ENCODE data around the gene PUSL1.

The PUSL1 gene, protein sequence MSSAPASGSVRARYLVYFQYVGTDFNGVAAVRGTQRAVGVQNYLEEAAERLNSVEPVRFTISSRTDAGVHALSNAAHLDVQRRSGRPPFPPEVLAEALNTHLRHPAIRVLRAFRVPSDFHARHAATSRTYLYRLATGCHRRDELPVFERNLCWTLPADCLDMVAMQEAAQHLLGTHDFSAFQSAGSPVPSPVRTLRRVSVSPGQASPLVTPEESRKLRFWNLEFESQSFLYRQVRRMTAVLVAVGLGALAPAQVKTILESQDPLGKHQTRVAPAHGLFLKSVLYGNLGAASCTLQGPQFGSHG

GRCh38 chr1:1307923-1308755, at the start of gene PUSL1, which contains the start of gene ACAP3:
Gene PUSL1, plus strand, starts transcription at chr1:1308597. Its CDS starts 47 bp downstream, at chr1:1308644.
Gene ACAP3, minus strand, starts transcription at chr1:1307930. Its CDS starts 115 bp downstream, at chr1:1307815.
- peak; percentile 92 for DNase-seq

GRCh38 chr1:1259119-1259488, 49.3 kb upstream of the PUSL1 start:
- DNase-seq: no peak

GRCh38 chr1:1259540-1259939, 48.9 kb upstream of the PUSL1 start:
- no peak for DNase-seq

DNA sequence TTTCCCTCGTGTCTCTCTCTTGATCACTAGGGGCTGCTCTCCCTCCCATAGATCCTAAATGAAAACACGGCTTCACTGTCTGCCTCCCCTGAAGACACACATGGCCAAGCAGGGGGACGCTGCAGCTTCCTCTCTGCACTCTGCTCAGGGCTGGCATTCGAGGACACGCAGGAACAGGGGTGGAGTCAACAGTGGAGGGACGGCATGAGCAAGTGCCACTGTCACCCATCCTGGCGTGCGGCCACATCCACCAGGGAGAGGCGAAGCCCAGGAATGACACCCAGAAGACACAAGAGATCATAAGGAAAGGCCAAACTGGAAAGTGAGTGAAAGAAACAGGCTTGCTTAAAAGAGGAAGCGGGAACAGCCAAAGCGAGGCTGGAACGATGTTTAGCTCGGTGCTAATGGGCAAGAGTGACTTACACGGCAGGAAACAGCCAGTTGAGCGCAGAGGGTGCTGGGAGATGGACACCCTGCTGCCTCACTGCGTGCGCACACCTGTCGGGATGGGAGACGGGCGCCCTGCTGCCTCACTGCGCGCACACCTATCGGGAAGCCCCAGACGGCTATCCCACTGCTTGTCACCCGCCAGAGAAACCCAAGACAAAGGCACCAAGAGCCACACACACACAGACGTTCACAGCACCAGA, 48.3 kb upstream of the PUSL1 start:
- DNase-seq: no peak

DNA sequence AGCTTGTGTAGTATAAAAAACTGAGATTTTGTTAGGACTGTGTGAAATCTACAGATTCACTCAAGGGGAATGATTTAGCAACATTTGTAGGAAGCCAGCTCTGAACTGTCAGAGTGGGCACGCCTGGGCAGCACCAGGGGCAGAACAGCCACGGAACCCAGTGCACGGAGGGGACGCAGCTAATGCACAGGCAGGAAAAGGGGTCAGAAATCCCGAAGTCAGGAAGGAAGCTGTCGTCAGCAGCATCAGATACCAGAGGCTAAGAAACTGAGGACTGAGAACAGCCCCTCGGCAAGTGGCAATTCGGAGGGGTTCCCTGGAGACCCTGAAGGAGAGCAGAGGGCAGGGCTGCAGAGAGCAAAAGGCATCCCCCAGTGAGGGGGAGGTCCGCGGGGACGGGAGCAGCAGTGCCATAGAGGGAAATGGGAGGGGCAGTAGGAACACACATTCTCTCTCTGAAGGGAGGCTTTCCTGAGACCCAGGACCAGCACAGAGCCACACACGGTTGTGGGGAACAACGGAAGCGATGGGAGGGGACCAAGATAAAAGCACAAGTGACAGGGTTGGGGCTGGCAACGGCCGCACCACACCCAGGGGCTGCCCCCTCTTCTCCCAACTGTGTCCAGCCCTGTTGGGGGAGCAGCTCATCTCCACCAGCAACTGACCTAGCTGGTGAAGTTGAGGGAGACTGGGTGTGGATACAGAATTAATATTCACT, 47.4 kb upstream of the PUSL1 start:
- DNase-seq: no peak

- no peak for DNase-seq
These were observed 46.3 kb upstream of the PUSL1 start for GRCh38 chr1:1262071-1262470.

GRCh38 chr1:1262758-1263157, 45.6 kb upstream of the PUSL1 start:
- no peak for DNase-seq

DNA sequence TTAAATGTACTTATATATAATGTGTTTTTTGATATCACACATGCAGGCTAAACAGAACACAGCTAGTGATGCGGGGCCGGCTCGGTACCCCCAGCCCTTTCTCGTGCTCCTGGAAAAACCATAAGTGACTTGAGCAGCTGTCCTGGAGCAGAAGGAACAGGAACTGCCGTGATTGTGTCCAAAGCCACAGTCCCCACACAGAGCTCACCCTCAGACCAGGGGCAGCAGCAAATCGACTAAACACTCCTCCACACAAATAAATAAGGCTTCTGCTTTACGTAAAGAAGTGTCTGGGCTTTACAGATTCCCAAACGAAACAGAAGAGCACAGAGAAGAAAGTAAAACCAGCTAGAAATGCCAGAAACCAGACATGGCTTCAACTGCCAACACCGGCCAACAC, 44.4 kb upstream of the PUSL1 start:
- no peak for DNase-seq

DNA sequence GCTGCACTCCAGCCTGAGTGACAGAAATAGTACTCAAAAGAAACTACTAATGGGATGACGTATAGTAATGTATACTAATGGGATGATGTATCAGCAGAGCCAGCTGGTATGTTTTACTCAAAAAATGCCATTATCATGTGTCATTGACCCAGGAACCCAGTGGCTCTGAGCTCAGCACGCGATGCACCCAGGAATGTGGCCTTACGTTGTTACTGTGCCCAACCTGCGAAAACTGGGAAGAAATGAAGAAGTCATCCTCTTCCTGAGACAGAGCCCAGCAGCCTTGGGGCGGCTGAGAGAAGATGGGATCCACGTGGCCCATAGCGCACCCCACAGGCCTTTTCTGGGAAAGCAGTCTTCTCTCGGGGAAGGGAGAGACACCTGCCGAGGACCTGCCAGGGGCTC, 43.5 kb upstream of the PUSL1 start:
- DNase-seq: no peak

DNA sequence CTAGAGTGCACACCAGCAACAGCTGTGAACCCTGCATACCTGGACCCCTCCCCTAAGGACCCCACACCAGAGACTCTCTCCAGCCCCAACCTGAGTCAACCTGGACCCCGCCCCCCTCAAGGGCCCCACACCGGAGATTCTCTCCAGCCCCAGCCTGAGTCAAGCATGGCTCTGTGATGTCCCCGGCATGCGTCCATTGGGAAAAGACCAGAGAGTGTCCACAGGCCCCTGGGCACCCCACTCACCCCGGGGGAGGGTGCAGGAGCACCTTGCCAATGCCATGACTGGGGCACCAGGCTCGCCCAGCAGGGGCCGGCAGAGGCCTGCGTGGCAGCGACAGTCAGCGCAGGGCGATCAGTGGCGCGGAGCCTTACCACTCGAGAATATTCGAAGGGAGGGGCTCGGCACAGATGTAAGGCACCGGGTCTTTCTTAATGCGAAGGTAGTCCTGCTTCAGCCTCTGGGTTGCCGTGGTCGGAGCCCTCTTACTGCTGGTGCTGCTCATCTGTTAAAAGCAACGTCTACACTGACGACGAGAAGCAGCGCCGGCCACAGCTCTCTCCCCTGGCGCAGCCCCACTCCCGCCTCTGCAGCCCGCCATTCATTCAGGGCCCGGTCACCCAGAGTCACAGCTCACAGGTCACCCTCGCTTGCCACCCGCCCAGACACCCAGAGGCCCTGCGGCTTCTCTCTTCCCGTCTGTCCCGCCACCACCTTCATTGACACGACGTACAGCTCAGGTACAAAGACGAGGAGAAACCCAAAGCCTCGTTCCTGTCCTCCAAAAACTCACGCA, 40.7 kb upstream of the PUSL1 start:
- no peak for DNase-seq

DNA sequence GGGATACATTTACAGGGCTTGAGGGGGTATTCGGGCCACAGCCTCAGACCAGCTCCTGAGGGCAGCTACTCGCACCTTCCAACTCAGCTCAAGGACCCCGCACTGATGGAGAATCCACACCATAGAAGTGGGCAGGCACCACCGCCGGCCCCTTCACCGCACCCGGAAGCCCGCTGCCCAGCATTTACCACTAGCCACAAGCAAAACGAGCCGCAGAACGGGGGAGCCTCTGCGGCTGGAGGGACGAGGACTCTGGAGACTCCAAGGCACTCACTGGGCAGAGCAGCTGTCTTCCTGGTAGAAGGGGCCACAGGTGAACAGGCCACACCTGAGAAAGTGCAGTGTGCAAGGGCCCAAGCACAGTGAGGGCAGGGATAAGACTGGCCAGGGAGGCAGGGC, 40.1 kb upstream of the PUSL1 start:
- no peak for DNase-seq

DNA sequence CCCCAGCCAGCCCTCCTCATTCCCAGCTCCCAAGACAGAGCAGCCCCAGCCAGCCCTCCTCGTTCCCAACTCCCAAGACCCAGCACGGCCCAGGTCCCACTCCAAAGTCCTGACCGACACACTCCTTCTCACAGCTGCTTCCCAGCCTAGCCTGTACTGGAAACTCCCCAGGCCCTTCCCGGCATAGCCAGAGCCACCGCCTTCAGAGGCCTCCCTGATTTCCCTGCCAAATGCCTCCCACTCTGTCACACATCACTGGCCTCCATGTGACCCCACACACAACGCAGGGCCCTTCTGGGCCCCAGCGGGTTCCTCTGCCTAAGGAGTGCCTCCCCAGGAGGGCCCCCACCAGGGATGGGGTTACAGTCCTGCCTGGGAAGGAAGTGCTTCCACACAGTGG, 37.6 kb upstream of the PUSL1 start:
- DNase-seq: no peak

DNA sequence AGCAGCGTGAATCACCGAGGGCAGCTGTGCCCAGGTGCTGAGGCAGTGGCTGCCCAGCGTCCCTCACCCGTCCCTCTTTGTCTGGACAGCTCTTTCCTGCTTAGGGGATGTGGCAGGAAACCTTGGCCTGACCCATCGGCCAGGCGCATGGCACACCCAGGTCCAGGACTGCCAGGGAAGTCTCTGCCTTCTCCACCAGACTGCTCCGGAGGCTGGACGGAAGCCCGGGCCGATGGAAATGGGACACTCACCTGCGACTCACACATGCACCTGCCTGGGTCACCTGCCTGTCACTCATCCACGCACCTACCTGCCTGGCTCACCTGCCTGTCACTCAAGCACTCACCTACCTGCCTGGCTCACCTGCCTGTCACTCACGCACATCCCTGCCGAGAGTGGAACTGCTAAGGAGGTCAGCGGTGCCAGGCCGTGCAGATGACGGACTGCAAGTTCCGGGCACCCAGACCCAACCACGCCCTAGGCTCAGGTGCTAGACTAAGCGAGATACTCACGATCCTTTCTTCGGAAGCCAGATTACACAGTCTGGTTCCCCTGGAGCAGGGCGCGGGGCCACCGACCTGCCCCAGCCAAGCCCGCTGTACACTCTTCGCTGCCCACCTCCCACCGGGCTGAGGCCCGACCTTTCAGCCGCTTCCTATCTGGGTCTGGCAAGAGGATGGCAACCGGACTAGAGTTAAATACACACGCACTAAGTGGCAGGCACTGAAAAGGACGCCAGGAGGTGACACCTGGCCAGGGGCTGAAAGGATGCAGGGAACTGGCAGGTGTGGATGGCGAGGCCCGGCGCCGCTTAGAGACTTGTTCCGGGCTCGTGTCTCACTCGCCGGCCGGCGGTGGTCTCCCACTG, 35.8 kb upstream of the PUSL1 start:
- DNase-seq: no peak

GRCh38 chr1:1273209-1273511, 35.2 kb upstream of the PUSL1 start:
- DNase-seq: no peak

DNA sequence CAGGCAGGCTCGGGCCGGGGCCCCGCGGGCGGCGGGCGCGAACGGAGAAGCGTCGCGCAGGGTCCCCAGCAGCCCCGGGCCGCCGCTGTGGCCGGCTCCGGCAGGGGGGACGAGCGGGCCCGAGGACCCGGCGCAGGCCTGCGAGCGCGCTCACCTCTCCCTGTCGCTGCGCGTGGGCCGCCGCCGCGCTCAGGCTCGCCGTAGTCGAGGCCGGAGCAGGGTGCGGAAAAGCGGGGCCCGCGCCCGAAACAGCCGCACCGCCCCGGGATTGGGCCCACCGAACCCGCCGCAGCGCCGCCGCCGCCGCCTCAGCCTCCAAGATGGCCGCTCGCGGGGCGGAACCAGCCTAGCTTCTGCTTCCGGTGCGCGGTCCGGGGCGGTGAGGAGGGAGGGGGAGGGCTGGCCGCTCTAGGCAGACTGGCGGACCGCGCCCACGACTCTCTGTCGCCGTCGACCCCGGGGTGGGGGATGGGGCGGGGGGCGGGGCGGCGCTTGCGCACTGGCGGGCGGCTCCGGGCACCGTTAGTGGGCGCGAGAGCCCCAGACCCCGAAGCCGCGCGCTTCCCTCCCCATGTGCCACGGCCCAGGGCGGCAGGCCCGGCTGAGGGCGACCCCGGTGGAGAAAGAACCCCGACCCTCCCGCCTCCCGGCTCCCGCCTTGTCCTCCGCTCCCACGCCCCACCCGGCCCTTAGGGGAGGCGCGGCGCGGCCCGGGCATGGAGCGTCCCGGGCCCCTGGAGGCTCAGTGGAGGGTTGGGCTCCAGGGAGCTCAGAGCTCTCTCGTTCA, 34.7 kb upstream of the PUSL1 start, which contains the start of gene UBE2J2:
UBE2J2 (minus strand) TSS at position 343 of the 787 bp plus-strand sequence. CDS start 5,862 bp downstream, outside the sequence.
- DNase-seq: peak; percentile 97

DNA sequence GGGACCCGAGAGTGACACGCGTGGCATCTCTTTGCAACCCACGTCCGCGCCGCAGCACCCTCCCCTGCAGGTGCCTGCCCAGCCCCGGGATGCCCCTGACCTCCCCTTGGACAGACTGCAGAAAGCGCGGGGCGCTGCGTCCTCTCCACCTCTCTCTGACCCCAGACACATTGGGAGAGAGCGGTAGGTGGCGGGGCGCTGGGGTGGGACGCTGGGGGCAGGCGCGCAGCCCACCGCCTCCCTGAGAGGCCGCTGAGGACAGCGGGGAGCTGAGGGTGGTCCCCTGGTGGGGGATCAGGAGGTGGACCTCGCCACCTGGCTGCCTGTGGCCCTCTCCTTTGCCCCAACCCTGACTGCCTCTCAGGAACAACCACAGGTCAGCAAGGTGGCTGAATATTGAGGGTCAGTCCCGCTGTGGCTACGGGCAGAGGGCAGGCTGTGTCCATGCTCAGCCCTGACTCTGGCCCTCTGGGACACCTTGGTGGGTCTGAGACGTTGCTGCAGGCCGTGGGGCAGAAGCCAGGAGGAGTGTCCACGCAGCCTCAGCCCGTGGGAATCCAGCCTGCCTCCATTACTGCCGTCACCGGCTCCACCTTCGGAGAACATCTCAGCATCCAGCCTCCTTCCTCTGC, 34.0 kb upstream of the PUSL1 start:
- no peak for DNase-seq

DNA sequence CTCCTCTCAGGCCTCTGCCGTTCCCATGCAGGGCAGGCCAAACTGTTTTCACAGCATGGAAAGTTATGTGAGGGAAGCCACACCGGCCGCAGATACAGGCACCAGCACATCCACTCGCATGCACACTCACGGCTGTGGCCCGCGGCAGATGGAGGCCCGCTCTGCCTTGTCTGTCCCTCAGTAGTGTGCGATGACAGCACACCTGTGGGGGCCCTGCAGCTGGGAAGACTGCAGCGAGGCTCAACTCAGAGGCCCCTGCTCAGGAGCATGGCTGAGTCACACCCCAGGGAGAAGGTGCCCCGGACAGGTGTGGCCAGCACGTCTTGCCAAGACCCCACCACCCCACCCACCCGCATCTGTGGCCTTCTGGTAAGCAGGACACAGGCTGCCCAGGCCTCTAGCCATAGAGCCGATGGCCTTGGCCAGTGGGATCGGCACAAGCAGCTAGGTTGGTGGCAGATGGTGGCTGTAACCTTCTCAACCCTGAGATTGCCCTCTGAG, 33.4 kb upstream of the PUSL1 start:
- DNase-seq: no peak

GRCh38 chr1:1275836-1276235, 32.6 kb upstream of the PUSL1 start:
- no peak for DNase-seq

DNA sequence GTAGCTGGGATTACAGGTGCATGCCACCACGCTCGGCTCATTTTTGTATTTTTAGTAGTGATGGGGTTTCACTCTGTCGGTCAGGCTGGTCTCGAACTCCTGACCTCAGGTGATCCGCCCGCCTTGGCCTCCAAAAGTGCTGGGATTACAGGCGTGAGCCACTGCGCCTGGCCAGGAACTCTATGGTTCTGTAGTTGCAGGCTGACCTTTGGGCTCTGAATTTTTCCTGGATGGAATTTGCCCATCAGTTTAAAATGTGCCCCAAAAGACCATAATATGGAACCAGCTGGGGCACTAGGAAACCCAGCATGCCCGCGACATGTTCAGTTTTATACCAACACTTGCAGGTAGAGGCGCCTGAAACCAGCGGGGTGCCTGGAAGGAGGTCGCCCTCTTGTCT, 29.8 kb upstream of the PUSL1 start:
- no peak for DNase-seq

DNA sequence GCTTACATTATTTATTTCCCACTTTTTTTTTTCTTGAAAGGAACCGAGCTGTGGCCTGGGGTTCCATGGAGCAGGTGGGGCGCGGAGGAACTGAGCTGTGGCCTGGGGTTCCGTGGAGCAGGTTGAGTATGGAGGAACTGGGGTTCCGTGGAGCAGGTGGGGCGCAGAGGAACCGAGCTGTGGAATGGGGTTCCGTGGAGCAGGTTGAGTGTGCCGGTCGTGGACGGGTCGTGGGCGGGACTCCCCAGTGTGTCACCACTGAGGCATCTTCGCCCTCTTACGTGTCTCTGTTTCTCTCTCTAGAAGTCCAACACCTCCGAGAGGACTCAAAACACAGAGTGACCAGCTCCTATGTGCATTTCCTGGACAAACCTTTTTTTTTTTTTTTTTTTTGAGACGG, 29.4 kb upstream of the PUSL1 start:
- no peak for DNase-seq

Data from activated CD8-positive, alpha-beta memory T cell treated with anti-CD3 and anti-CD28 coated beads, Interleukin-2, amount 50 U/mL, for 48 hours (primary cell).